Skin of body (tissue), 2 donors: ENCODE data around the gene AUTS2. TPM values are rescaled to one million over a fixed set of nuclear protein-coding genes. Genes with fewer than 3 reads are reported as not detected.

Source experiments
- DNase-seq: peaks from one replicate; lab custom pipeline; 2025; lab: John Stamatoyannopoulos, UW
- total RNA-seq: library from RNA; depleted of rRNA; stranded (reverse); fragments of >200 nt; gene quantifications from one replicate; pipeline ENCODE4 v1.2.3, GENCODE V29; 2014

The AUTS2 gene
- total RNA-seq, 1 donor from 2014 or later: 61.0 TPM

- no peak for DNase-seq
Measured at GRCh38 chr7:70758646-70759045, 1160.4 kb downstream of the AUTS2 start.

GRCh38 chr7:70759674-70760073 is 1161.4 kb downstream of the AUTS2 start:
- no peak for DNase-seq

- no peak for DNase-seq
Measured at GRCh38 chr7:70761711-70762328, 1163.5 kb downstream of the AUTS2 start.

DNA sequence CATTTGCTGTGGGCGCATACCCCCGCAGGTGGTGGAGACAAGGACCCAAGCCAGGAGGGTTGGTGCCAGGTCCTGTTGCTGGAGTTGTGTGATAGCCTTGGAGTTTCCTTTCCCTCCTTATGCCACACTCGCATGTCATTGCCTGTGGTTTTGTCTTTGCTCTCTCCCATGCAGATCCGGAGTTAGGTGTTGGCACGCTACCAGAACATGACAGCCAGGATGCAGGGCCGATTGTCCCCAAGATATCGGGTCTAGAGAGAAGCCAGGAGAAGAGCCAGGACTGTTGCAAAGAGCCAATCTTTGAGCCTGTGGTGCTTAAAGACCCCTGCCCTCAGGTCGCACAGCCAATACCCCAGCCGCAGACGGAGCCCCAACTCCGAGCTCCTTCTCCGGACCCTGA is 1164.4 kb downstream of the AUTS2 start:
- no peak for DNase-seq

GRCh38 chr7:70763961-70764691 is 1165.9 kb downstream of the AUTS2 start:
- no peak for DNase-seq

DNA sequence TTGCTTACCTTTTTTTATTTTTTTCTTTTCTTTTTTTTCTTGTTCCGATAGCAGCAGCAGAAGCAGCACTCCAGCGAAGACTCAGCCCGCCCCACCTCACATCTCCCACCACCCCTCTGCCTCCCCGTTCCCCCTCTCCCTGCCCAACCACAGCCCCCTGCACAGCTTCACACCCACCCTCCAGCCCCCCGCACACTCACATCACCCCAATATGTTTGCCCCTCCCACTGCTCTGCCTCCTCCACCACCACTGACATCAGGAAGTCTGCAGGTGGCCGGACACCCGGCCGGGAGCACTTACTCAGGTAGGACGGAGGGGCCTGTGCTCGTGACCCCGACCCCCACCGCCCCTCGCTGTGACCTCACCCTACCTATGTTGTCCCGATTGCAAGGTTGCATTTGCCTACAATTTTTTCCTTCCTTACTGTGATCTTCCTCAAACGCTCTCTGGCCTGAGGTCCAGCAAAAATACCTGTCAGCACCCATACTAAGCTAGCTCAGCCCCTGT is 1166.5 kb downstream of the AUTS2 start:
- no peak for DNase-seq

DNA sequence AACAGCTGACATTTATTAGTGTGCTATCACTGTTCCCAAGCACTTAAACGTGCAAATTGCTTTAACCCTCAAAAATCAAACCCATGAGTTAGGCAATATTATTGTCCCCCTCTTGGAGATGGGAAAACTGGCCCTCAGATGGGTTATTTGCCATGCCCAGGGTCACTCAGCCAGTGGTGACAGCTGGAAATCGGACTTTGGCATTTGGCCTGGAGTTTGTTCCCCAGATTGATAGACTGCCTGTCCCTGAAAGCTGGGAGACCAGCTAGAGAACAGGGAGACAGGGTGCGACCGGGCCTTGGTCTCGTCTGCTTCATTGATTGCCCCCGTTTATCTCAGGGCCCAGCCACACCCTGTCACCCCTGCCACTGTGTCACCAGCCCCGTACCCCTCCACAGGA is 1167.4 kb downstream of the AUTS2 start:
- DNase-seq: no peak

DNA sequence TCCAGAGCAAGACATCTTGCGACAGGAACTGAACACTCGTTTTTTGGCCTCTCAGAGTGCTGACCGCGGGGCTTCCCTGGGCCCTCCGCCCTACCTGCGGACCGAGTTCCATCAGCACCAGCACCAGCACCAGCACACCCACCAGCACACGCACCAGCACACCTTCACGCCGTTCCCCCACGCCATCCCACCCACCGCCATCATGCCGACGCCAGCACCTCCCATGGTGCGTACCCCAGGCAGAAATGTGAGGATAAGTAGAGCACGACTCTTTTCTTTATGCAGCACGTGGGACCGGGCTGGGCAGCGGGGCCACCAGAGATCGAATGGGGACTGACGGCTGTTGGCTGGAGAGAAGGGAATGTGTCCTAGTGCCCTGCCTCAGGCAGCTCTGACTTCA is 1167.8 kb downstream of the AUTS2 start:
- no peak for DNase-seq

DNA sequence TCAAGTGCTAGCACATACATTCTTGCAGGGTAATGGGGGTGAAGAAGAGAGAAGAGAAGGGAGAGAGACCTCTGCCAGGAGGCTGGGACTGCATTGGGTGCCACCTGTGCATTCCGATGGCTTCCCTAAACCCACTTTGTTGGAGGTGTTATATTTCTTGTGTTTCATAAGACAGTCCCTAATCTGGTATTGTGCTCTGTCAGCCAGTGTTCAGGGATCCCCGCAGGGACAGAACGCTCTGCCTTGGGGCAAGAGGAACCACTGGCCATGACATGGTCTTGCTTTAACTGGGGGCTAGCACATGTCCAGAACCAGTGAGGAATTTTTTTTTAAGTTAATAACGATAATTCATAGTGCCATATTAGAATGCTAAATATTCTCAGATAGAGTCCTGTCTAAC is 1168.4 kb downstream of the AUTS2 start:
- DNase-seq: no peak

- no peak for DNase-seq
Measured at GRCh38 chr7:70770154-70770553, 1171.9 kb downstream of the AUTS2 start.

- no peak for DNase-seq
Measured at GRCh38 chr7:70771451-70771850, 1173.2 kb downstream of the AUTS2 start.

GRCh38 chr7:70772891-70773290 is 1174.6 kb downstream of the AUTS2 start:
- DNase-seq: no peak

- DNase-seq: no peak
Measured at GRCh38 chr7:70773406-70773805, 1175.1 kb downstream of the AUTS2 start.

- DNase-seq: no peak
Measured at GRCh38 chr7:70774950-70775527, 1176.8 kb downstream of the AUTS2 start.

DNA sequence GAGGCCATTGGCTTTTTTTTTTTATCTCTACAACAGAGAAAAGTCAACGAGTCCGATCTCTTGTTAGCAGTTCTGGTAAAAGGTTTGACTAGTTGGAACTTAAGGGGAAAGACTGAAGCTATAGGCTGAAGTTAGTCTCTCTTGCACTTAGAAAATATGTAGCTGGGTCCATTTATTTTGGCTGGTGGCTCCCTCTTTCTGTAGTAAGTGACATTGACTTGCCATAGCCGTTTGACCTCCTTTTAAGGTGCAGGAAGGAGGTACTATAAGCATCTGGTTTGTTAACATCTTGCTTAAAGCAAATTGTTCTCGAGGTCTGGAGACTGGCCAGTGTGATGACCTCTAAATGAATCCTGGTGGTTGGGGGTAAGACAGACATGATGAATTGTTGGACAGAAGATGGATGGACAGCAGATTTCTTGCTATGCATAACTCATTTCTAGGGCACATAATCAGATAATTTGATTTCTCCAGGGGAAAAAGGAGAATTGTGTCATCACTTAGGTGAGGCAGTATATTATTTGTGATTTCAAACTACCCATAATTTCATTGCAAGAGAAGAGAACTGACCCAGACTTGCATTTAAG is 1177.4 kb downstream of the AUTS2 start:
- no peak for DNase-seq

- DNase-seq: peak; percentile 64
Measured at GRCh38 chr7:70776627-70777101, 1178.4 kb downstream of the AUTS2 start.

GRCh38 chr7:70777251-70777650 is 1179.0 kb downstream of the AUTS2 start:
- DNase-seq: no peak

DNA sequence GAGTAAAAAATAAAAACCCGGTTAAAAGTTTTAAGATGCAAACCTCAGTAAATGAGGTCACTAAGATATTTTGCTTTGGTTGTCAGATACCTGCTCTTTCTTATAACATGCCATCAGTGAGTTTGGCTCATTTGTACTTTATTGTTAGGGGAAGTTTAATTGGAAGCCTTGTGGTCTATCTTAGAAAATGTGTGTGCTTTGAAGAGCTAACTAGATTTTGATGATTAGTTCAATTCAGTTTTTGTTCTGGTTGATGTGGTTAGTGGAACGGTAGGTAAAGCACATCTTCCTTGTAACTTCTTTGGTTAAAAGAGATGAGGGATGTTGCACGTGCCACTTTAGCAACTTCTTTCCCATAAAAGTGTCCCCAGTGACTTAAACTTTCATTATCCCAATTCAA is 1180.3 kb downstream of the AUTS2 start:
- DNase-seq: no peak

DNA sequence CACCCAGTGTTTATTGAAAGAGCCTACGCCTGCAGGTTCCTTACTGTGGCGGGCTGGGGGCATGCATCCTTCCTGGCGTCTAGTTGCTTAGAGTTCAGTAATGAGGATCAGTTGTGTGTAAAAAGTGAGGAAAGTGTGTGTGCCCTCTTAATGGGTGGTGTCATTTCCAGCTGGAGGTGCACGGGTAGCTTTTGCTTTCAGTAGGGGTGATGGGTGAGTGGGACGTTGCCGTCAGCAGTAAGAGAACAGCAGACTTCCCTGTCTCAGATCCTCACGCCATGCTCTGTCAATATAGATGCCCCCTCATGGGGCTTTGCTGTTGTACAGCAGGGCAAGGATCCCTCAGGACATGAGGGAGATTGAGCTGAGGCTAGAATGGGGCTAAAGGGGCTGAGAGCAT is 1181.0 kb downstream of the AUTS2 start:
- DNase-seq: no peak

- DNase-seq: no peak
Measured at GRCh38 chr7:70781922-70782311, 1183.6 kb downstream of the AUTS2 start.

GRCh38 chr7:70782796-70783195 is 1184.5 kb downstream of the AUTS2 start:
- DNase-seq: no peak

GRCh38 chr7:70785427-70785826 is 1187.2 kb downstream of the AUTS2 start:
- DNase-seq: peak; percentile 5
